Loucy (cell line): ENCODE results near the gene MAP3K21.

Source experiments
- CTCF ChIP-seq: fragments of 200-600 bp; sonication (generic); conservative IDR thresholded peaks from 2 replicates; pipeline ENCODE4 v1.5.1; 2014; ENCODE audit warnings: mild to moderate bottlenecking, antibody characterized with exemption, low read length
- EZH2phosphoT487 ChIP-seq: fragments of 200-600 bp; IDR thresholded peaks from 2 replicates; pipeline ENCODE4 v1.6.1; 2018; ENCODE audit warnings: antibody characterized with exemption, mild to moderate bottlenecking, moderate library complexity, borderline replicate concordance

GRCh38 chr1:233278631-233279030 lies 48.9 kb upstream of the MAP3K21 start:
- TF ChIP-seq CTCF (no peak), EZH2phosphoT487 (no peak)
